Measurements from ENCODE around the gene ADAM12. TPM values are rescaled to one million over a fixed set of nuclear protein-coding genes. Genes with fewer than 3 reads are reported as not detected.

ADAM12 gene
- total RNA-seq, 4 donors from 2014 or later, result 0.78 to 10.5 (median 1.2) TPM

- WGBS, 2 donors, result 41 to 44% methylated on average over 2 of the region's 2 CpGs
- TF ChIP-seq CTCF (IDR thresholded peaks at IDR 0.05), result no peak
- no peak for TF ChIP-seq POLR2A (IDR thresholded peaks at IDR 0.05)
- no peak for TF ChIP-seq EP300 (IDR thresholded peaks at IDR 0.05)
- peaks cover 0 to 7% (median 0%) of the 10 kb centered on the region in 4 donors for H3K4me1 ChIP-seq
- peaks cover 0 to 20% (median 5%) of the 10 kb centered on the region in 4 donors for H3K9me3 ChIP-seq
- DNase-seq (ENCODE audit: low spot score in 2 of 2), result no peak
- H3K27ac ChIP-seq, result no peak overlapping the region
- H3K4me3 ChIP-seq, result no peak overlapping the region
- no peaks in the 10 kb centered on the region for H3K36me3 ChIP-seq
- H3K27me3 ChIP-seq, result no peaks in the 10 kb centered on the region
Measured at GRCh38 chr10:126153711-126154628, 234.3 kb downstream of the ADAM12 start.

- WGBS, 2 donors, result 40 to 42% methylated on average over 7 of the region's 7 CpGs
- TF ChIP-seq CTCF (IDR thresholded peaks at IDR 0.05), result no peak
- TF ChIP-seq POLR2A (IDR thresholded peaks at IDR 0.05), result no peak
- TF ChIP-seq EP300 (IDR thresholded peaks at IDR 0.05), result no peak
- Histone ChIP-seq H3K27me3 (no peaks in the 10 kb centered on the region), H3K4me3 (no peak overlapping the region), H3K27ac (no peak overlapping the region), H3K9me3 (peaks cover 0 to 20% (median 5%) of the 10 kb centered on the region in 4 donors), H3K36me3 (no peaks in the 10 kb centered on the region), H3K4me1 (no peaks in the 10 kb centered on the region)
- no peak for DNase-seq (ENCODE audit: low spot score in 2 of 2)
Measured at GRCh38 chr10:126147866-126148587, 240.2 kb downstream of the ADAM12 start.

GRCh38 chr10:126146771-126147170 is 241.5 kb downstream of the ADAM12 start:
- 91 to 92% methylated on average over 6 of the region's 6 CpGs for WGBS, 2 donors
- peaks cover 0 to 20% (median 5%) of the 10 kb centered on the region in 4 donors for H3K9me3 ChIP-seq

GRCh38 chr10:126143117-126143516 is 245.2 kb downstream of the ADAM12 start:
- Histone ChIP-seq H3K27ac (no peak overlapping the region), H3K4me1 (no peaks in the 10 kb centered on the region), H3K36me3 (no peaks in the 10 kb centered on the region), H3K4me3 (no peak overlapping the region), H3K27me3 (no peaks in the 10 kb centered on the region), H3K9me3 (no peaks in the 10 kb centered on the region)
- TF ChIP-seq EP300 (IDR thresholded peaks at IDR 0.05) (no peak), POLR2A (IDR thresholded peaks at IDR 0.05) (no peak), CTCF (IDR thresholded peaks at IDR 0.05) (no peak)
- DNase-seq (ENCODE audit: low spot score in 2 of 2), result no peak
- WGBS, 2 donors, result 91 to 97% methylated on average over 2 of the region's 2 CpGs

More at GRCh38 chr10:126146771-126147170, 241.5 kb downstream of the ADAM12 start:
- no peaks in the 10 kb centered on the region for H3K27me3 ChIP-seq
- no peaks in the 10 kb centered on the region for H3K4me1 ChIP-seq
- no peak for TF ChIP-seq CTCF (IDR thresholded peaks at IDR 0.05)
- no peak for TF ChIP-seq POLR2A (IDR thresholded peaks at IDR 0.05)
- no peak for TF ChIP-seq EP300 (IDR thresholded peaks at IDR 0.05)
- no peaks in the 10 kb centered on the region for H3K36me3 ChIP-seq
- no peak for DNase-seq (ENCODE audit: low spot score in 2 of 2)
- H3K4me3 ChIP-seq, result no peak overlapping the region
- no peak overlapping the region for H3K27ac ChIP-seq
